ENCODE measurements around the gene OR52H1. TPM values are rescaled to one million over a fixed set of nuclear protein-coding genes. Genes with fewer than 3 reads are reported as not detected.

Gene OR52H1
- total and polyA plus RNA-seq, 10 of the 15 experiments (the other 5 are each of a cell fraction or from before 2014, with no cell fraction given): 0.06 to 0.40 (median 0.23) TPM; not detected in 4

DNA sequence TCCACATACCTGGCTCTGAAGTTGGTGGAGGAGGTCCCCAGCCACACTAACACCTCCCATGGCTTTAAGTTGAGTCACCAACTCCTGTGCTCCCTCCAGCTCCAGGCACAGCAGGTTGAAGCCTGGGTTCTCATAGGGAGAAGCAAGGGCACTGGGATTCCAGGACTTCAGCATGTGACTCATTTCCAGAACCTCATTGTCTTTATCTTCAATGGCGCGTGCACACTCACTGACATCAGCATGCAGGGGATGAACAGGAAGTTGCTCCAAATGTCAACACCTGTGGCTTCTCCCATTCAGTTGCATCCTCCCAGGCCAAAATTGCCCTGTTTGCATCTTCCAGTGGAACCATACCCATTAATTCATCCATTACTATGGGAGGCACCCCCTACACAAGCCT is 26.0 kb downstream of the OR52H1 start (continued):
- TF ChIP-seq PKNOX1 (IDR thresholded peaks at IDR 0.05) (no peak), SMAD5 (IDR thresholded peaks at IDR 0.05; ENCODE audit: low read depth) (no peak), ZBED1 (IDR thresholded peaks at IDR 0.05; ENCODE audit: borderline replicate concordance) (no peak), NR2F1 (conservative IDR thresholded peaks at IDR 0.05) (no peak)

- H2AFZ ChIP-seq (ENCODE audit: control insufficient read depth, low read depth, low read length): no peak overlapping the region
- BruUV-seq (replicated peaks): no TSS peak
- no peaks in the 10 kb centered on the region for H3K9me3 ChIP-seq (replicated peaks; ENCODE audit: control insufficient read depth, insufficient read depth, low read length)
- H3K4me2 ChIP-seq (ENCODE audit: control insufficient read depth, insufficient read depth): no peak overlapping the region
- no peaks in the 10 kb centered on the region; a peak in 1 of 4 replicates for H3K27me3 ChIP-seq (replicated peaks in 1 of 2; ENCODE audit: control insufficient read depth in 2 of 2, insufficient read depth in 2 of 2, low read length in 1 of 2)
- no peaks in the 10 kb centered on the region for H3K79me2 ChIP-seq (ENCODE audit: control insufficient read depth, insufficient read depth, low read length)
- H3K27ac ChIP-seq (ENCODE audit: control insufficient read depth, insufficient read depth): no peak overlapping the region
- RAD21 ChIA-PET (ENCODE audit: unreplicated experiment): no interaction called here
- H3K4me3 ChIP-seq: no peak overlapping the region
- FAIRE-seq: no peak
- no peak for DNase-seq (ENCODE audit: low read depth, low spot score)
- intact Hi-C loops (cut with micrococcal nuclease; ENCODE audit: unreplicated experiment) (no loop called here), in situ Hi-C loops (cut with MboI) (no loop called here)
- H3K4me1 ChIP-seq (ENCODE audit: control insufficient read depth, insufficient read depth, low read length): no peaks in the 10 kb centered on the region
- ATAC-seq: no peak
- H4K20me1 ChIP-seq (ENCODE audit: control insufficient read depth, insufficient read depth): no peaks in the 10 kb centered on the region
- POLR2A ChIA-PET: no interaction called here
- CTCF ChIA-PET: no interaction called here
- TF ChIP-seq BACH1 (IDR thresholded peaks at IDR 0.05; ENCODE audit: borderline replicate concordance): no peak
- SMC1A ChIA-PET (ENCODE audit: uncharacterized antibody, unreplicated experiment): no interaction called here
- H3K36me3 ChIP-seq (ENCODE audit: control insufficient read depth in 2 of 2, insufficient read depth in 2 of 2, low read length in 1 of 2): no peaks in the 10 kb centered on the region
- WGBS (ENCODE audit: insufficient coverage, insufficient replicate concordance, low lambda C conversion rate, missing lambda C conversion rate): 68% methylated on average over 4 of the region's 4 CpGs
- no peak overlapping the region for H3K9ac ChIP-seq (ENCODE audit: control insufficient read depth, insufficient read depth, low read length)
Observed at GRCh38 chr11:5521540-5521939, 26.8 kb downstream of the OR52H1 start.

DNA sequence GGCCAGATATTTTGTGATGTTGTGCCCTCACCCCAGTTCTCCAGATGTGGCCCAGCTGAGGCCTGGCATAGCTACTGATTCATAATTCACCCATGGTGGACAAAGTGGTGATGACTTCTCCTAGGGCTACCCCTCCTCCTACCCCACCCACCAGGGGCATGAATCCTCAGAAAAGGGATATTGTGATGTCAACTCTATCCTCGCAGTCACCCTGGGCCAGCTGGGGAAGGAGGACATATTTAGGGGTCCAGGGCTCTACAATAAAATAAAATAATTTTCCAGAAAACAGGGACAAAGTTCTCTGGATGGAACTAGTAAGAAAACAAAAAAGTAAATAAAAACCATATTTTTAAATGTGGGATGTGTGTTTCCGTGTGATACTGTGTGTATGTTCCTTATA is 31.7 kb downstream of the OR52H1 start, which contains the start of gene UBQLNL:
UBQLNL (minus strand) TSS at position 101 of the 400 bp plus-strand sequence. CDS start 258 bp downstream, outside the sequence.
- SMC1A ChIA-PET (ENCODE audit: uncharacterized antibody, unreplicated experiment): no interaction called here
- no peaks in the 10 kb centered on the region for H3K9me3 ChIP-seq (replicated peaks; ENCODE audit: control insufficient read depth, insufficient read depth, low read length)
- intact Hi-C loops (cut with micrococcal nuclease; ENCODE audit: unreplicated experiment) (no loop called here), in situ Hi-C loops (cut with MboI) (no loop called here)
- H4K20me1 ChIP-seq (ENCODE audit: control insufficient read depth, insufficient read depth): no peaks in the 10 kb centered on the region
- H3K79me2 ChIP-seq (ENCODE audit: control insufficient read depth, insufficient read depth, low read length): no peaks in the 10 kb centered on the region
- CTCF ChIA-PET: no interaction called here
- DNase-seq (ENCODE audit: low read depth, low spot score): no peak
- RAD21 ChIA-PET (ENCODE audit: unreplicated experiment): no interaction called here
- no peaks in the 10 kb centered on the region for H3K27me3 ChIP-seq (replicated peaks in 1 of 2; ENCODE audit: control insufficient read depth in 2 of 2, insufficient read depth in 2 of 2, low read length in 1 of 2)
- H3K4me2 ChIP-seq (ENCODE audit: control insufficient read depth, insufficient read depth): no peak within 1 kb of the TSS
- no peak within 1 kb of the TSS for H2AFZ ChIP-seq (ENCODE audit: control insufficient read depth, low read depth, low read length)
- no TSS peak for BruUV-seq (replicated peaks)
- POLR2A ChIA-PET: no interaction called here
- no peak for ATAC-seq
- H3K4me3 ChIP-seq: no peak within 1 kb of the TSS
- WGBS (ENCODE audit: insufficient coverage, insufficient replicate concordance, low lambda C conversion rate, missing lambda C conversion rate): 8% methylated on average over 2 of the region's 2 CpGs
- H3K36me3 ChIP-seq (ENCODE audit: control insufficient read depth in 2 of 2, insufficient read depth in 2 of 2, low read length in 1 of 2): no peaks in the 10 kb centered on the region
- H3K9ac ChIP-seq (ENCODE audit: control insufficient read depth, insufficient read depth, low read length): no peak within 1 kb of the TSS
- H3K27ac ChIP-seq (ENCODE audit: control insufficient read depth, insufficient read depth): no peak within 1 kb of the TSS
- no peak for FAIRE-seq
- H3K4me1 ChIP-seq (ENCODE audit: control insufficient read depth, insufficient read depth, low read length): no peaks in the 10 kb centered on the region
- TF ChIP-seq KAT2A (conservative IDR thresholded peaks at IDR 0.05; ENCODE audit: control insufficient read depth, low read depth, low read length): no peak
- TF ChIP-seq SUPT20H (IDR thresholded peaks at IDR 0.05; ENCODE audit: borderline replicate concordance, control insufficient read depth, low read depth, low read length): no peak
- no peak for TF ChIP-seq MLLT1 (IDR thresholded peaks at IDR 0.05)
- no peak for TF ChIP-seq POU2F2 (IDR thresholded peaks at IDR 0.05; ENCODE audit: borderline replicate concordance, low read depth, low read length)
- TF ChIP-seq NRF1 (conservative IDR thresholded peaks at IDR 0.05; ENCODE audit: low read depth, low read length): no peak
- TF ChIP-seq ATF7 (IDR thresholded peaks at IDR 0.05; ENCODE audit: low read depth): no peak
- TF ChIP-seq ZBED1 (IDR thresholded peaks at IDR 0.05; ENCODE audit: borderline replicate concordance): no peak
- TF ChIP-seq SRF (IDR thresholded peaks at IDR 0.05; ENCODE audit: low read depth in 2 of 2, low read length in 2 of 2): no peak
- TF ChIP-seq TCF12 (IDR thresholded peaks at IDR 0.05; ENCODE audit: low read depth, low read length): no peak
- no peak for TF ChIP-seq CBX3 (IDR thresholded peaks at IDR 0.05; ENCODE audit: borderline replicate concordance, low read depth)
